Measurements from ENCODE around the gene MAD1L1. TPM values are rescaled to one million over a fixed set of nuclear protein-coding genes. Genes with fewer than 3 reads are reported as not detected.

MAD1L1 gene
- total RNA-seq, 1 donor from 2014 or later, result 32.2 TPM

DNA sequence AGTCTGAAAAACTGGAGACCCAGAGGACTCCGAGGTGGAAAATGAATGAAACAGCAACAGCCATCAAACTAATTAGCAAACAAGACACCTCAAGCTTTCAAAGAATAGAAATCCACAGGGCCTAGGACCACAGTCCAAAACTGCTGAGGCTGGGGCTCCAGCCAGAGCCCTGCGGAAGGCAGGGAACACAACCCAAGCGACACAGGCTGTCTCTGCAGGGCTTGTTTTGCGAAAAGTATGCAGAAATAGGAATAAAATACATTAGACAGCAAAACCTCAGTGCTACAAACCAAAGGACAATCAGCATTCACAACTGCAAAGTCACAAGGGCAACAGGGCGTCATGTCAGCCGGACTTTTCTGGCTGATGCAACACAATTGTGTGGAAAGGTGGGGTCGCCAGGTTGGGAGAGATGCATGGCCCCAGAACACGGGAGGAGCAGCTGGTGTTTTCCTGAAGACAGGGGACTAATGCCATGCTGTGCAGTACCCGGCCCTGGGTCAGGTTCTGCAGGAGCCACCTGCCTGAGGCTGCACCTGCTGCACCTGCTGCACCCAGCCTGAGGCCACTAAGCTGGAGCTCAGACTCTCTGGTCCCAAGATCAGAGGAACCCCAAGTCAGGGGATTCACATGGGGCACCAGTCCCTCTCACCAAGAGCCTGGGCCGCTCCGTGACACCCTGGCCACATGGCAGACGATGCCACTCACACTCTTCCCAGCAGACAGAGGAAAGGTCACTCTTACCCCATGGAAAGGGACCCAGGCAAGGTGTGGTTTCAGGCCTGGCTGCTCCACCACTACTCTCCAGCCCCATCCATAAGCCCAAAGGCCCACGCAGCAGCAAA, 74.2 kb downstream of the MAD1L1 start:
- DNase-seq (ENCODE audit: low spot score), result peak; percentile 85

DNA sequence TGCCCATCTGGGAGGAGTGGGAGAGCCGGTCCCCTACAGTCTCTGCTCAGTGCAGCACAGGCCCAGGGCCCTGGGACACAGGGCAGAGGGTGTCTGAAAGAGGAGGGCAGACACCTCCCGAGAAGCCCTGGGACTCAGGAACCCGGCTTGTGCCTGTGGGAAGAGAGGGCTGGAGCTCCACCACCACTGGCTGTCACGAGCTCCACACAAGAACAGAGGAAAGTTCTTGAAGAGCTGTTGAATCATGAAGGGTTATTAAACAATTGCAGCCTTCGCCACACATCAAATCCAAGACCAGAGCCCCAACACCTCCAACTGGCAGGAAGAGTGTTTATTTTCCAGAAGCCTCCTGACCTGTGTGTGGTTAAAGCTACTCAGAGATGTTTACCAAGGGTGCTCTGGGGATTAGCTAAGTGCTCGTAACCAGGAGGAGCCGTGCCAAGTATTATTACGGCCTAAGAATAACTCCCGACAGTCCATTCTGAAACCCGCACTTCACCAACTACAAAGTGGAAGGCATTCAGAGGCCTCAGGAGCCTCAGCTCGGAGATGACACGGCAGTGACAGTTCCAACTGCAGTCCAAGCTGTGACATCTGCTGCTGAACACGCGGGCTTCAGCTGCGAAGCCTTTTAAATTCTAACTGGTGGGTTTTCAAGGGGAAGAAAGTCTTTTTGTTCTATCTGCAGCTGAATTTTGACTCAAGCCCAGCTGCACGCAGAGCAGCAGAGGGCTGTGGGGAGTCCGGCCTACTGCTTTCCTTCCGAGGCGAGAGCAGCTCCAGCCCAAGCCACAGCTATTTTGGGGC, 75.1 kb downstream of the MAD1L1 start:
- DNase-seq (ENCODE audit: low spot score), result no peak

DNA sequence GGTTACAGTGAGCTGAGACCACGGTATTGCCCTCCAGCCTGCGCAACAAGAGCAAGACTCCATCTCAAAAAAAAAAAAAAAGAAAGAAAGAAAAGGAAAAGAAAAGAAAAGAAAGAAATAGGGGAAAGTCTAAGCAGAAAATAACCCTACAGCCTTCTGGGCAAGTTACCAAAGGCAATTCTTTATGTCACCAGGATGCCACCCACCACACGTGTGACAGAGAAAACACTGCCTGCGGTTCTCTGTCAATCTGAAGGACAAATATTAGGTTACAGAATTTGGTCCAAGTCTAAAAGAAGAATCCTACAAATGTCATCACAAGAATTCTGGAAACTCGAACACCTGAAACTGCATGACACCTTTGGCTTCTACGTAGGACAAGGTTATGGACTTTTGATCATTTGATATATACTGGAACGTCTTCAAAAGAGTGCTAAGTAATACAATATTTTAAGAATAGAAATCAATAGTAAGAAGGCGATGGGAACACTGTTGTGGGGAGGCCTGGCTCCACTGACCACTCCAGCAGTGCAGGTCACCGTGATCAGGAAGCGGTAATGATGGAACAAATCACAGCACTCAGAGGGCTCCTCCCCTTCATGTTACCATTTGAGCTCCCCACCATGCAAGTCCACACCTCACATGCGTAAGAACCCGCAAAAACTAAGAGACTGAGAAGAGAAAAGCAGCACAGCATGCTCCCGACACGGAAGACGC, 75.8 kb downstream of the MAD1L1 start:
- no peak for DNase-seq (ENCODE audit: low spot score)

DNA sequence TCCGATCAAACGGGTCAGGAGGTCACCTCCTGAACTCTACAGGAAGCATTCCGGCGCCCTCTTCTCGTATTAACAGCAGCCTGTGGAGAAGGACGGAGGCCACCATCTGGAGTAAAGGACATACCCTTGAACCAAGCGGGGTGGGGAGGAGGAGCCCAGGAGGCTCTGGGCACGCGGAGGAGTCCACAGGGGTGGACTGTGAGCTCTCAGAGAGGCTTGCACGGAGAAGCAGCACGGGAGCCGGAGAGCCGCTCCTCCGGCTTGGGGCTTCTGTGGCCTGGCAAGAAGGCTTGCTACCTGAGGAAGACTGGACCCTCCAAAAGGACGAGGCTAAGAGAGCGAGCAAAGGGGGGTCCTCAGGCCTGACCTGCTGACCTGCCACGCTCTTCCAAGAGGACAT, 77.9 kb downstream of the MAD1L1 start:
- no peak for DNase-seq (ENCODE audit: low spot score)

DNA sequence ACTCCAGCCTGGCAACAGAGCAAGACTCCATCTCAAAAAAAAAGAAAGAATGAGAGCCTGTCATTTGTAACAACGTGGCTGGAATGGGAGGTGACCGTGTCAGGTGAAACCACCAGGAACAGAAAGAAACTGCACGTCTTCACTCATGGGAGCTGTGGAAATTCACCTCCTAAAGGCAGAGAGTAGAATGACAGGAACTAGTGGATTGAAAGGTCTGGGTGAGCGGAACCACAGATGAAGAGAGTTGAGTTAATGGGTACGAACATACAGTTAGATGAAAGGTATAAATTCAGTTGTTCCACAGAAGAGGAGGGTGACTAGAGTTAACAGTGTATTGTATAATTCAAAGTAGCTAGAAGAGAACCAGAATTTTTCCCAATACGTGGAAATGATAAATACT, 78.6 kb downstream of the MAD1L1 start:
- DNase-seq (ENCODE audit: low spot score), result no peak

DNA sequence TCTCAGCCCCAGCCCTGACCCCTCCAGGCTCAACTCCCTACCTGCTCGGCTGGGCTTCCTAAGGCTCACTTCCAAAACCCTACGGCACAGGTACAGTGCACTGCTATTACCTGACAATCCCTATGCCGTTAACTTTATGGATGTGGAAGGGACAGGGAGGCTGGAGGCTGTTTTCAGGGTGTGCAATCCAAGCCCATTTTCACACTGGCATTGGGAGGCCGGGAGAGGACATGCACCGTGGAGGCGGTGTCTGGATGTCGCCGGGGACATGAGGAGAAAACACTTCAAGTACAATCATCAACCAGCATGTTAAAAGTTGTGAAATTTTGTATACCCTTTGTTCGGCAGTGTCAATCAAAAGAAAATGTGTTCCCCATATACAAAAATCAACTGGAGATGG, 80.1 kb downstream of the MAD1L1 start:
- DNase-seq (ENCODE audit: low spot score), result no peak

DNA sequence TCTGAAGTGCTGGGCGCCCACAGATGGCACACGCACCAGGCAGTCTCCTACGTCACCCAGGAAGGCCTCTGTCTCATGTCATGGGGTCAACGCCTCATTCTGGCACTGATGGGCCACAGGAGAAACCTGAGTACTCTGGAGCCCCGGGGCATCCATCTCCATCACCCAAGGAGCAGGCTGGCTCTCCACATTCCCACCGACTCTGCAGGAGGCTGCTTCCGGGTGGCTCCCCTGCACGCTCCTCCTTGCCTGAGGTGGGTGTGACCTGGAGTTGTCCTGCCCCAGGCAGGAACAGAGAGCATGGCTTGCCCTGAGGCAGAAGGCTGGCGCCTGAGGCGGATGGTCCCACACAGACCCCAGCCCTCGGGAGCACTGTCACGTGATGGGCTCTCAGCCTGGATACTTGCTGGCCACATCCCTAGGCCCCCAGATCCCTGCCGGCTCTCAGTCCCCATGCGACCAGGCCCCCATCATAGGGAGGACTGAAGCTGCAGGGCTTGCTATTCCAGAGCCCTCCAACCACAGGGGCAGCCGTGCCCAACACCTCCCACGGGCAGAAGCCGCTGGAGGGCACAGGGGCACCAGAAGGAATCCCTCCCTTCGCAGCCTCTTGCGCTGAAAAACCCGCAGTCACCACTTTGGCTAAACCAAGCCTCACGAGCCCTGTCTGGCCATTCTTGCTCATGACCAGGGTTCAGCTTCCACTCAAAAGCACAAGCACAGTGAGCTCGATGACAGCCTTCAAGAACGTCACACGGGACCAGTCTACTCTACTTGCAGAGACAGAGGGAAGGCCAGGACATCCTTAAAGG, 80.7 kb downstream of the MAD1L1 start:
- DNase-seq (ENCODE audit: low spot score), result no peak

DNA sequence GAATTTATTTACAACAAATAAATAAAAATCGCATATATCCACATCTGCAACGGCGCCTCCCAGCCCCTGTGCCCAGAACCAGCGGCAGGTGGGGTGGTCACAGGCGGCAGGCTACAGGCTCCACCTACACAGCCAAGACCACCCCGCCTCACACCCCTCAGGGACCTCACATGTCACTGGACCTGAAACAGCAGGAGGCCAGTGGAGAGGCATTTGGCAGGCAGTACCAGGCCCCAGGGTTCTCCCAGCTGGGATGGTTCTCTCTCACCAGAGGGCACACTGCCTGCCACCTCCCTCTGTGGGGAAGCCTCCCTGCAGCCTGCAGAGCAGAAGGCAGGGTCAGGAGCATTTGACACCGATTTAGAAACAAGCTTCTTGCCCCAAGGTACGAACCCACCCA, 81.5 kb downstream of the MAD1L1 start:
- no peak for DNase-seq (ENCODE audit: low spot score)

DNA sequence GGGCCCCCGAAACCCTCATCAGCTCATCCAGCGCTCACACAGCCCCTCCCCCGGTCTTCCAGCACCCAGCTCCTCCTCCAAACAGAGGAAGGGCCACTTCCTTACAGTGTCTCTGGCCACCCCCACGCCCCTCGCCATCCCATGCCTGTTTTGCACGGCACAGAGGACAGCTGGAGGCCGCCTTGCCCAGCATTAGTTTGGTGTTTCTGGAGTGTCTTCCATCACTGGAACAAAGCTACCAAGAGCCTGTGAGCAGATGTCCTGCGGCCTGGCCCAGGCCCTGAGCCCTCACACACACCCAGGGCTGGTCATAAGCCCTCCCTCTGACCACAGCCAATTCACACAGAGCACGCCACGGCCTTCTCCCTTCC, 82.3 kb downstream of the MAD1L1 start:
- DNase-seq (ENCODE audit: low spot score), result no peak

DNA sequence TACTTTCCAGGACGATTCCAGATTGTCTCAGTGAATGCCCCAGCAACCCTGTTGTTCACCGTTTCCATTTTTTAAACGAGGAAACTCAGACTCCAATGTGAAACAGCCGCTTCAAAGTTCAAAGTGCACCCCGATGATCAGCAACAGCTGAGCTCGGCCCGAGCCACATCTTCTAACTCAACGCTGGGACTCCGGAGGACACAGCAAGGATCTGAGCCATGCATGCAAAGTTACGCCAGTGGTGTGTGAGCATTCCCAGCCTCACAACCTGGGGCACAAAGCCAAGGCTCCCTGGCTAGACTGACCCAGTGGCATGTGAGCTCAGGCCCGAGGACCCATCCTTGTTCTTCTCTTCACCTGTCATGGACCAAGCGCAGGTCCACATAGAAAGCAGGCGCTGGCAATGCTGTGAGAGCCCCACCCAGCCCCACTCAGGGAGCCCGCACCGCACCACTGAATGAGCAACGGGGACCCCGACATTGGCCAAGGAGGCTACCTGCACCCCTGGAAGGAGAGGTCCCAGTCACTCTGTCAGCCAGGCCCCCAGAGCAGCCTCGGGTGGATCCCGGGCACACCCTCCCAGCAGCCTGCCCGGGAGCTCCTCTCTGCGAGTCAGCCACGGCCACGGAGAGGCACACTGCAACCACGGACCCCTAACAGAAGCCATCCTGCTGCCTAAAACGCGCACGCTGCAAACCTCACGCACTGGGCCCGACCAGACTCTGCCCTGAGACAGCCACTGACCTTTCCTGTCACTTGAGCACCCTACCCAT, 82.9 kb downstream of the MAD1L1 start:
- DNase-seq (ENCODE audit: low spot score), result no peak

DNA sequence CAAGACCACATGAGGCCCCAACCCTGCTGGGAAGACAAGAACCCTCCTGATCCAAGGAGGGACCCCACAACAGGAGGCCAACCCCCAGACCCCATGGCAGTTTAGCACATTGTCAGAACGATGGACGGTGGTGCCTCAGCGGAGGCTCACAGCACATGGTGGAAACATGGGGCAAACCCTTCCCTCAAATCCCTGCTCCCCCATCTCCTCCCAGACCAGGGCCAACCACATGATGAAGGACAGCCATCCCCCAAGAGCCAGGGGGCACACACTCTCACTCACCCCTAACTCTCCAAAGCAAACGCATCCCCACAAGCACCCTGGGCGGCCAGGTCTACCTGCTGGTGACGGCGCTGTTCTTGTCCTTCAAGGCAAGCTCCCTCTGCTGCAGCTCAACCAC, 83.9 kb downstream of the MAD1L1 start:
- DNase-seq (ENCODE audit: low spot score), result no peak

DNA sequence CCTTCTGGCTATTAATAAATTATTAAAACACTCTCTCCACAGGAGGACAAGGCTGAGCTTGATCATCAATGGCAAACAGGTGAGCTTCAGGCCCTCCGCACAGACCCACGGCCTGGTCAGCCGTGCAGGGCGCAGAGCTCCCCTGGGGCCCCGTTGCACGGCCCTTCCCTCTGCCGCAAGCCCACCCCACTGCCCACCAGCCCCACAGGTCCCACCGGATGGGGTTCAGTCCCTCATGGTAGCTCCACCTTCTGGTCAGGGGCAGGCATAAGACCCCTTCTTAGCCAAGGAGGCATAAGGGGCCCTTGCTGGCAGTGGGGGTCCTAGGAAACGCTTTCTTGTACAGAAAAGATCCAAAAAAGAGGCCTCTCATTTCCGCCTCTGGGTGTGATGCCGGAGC, 84.6 kb downstream of the MAD1L1 start:
- DNase-seq (ENCODE audit: low spot score), result no peak

DNA sequence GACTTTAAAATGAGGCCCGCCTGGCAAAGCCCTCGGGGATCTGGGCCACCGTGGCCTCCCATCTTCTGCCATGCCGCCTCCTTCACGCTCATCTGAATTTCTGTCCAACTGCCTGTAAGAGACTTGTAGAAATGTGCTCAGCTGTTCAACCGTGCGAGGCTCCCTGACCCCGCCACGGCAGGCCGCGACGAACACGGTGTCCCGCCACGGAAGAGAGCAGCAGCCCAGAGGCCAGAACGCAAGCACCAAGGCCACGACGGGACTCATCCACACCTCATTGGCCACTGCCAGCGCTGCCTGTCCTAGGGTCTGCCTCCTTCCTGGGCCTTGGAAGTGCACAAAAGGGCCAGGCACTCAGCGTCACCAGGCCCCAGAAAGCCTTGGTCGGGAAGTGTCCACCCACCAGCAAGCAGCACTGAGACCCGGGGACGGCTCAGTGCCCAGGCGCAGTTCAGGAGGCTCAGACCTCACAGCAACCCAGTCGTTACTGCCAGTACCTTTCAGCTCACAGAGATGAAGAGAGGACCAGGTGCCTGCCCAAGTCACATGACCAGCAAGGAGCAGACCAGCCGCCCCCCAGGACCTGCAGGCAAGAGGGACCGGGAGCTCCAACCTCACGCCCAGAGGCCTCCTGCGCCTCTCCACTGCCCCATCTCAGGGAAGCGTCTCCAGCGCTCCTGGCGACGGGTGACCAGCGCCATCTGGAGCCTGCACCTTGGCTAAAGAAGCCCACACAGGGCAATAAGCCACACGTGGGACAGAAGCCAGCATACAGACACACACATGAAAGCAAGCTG, 85.9 kb downstream of the MAD1L1 start:
- DNase-seq (ENCODE audit: low spot score), result no peak

DNA sequence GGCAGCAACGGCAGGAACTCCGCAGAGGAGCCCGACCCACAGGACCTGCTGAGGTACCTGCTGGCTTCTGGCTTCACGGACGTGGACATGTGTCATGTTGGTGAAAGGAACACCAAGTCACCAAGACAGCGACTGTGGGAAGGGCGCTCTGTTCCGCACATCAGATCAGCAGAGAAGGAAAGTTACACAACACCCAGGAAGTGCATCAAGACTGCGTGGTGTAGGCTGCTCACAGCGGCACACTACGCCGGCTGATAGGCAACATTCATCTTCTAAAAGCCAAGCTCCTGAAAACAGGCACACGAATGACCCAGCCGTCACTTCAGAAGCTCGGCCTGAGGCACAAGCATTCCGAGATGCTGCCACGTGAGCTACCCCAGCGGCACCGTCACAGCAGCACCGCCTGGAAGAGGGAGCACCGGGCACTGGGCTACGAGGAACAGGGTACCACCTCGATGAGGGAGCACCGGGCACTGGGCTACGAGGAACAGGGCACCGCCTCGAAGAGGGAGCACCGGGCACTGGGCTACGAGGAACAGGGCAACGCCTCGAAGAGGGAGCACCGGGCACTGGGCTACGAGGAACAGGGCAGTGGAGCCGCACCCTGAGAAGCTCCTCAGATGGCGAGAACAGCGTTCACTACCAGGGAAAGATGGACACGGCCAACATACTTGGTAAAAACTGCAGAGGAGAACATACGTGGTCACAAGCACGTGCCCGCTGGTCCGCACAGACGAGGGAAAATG, 86.7 kb downstream of the MAD1L1 start:
- no peak for DNase-seq (ENCODE audit: low spot score)

DNA sequence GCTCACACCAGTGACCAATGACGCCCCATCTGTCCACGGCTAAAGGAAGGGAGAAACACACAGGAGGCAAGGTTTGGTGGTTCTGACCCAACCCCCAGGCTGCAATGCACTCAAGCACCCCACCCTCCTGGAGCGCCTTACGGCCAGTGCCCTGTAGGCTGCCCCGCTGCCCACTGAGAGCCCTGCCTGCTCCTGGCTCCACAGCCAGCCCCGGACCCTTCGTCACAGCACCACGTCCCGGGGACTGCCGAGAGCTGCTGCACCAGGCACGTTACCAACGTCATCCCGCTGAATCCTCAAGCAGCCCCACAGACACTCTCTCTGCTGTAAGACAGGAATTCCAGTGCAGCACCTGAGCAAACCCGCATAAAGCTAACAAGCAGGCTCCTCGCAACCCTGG, 87.8 kb downstream of the MAD1L1 start:
- no peak for DNase-seq (ENCODE audit: low spot score)

DNA sequence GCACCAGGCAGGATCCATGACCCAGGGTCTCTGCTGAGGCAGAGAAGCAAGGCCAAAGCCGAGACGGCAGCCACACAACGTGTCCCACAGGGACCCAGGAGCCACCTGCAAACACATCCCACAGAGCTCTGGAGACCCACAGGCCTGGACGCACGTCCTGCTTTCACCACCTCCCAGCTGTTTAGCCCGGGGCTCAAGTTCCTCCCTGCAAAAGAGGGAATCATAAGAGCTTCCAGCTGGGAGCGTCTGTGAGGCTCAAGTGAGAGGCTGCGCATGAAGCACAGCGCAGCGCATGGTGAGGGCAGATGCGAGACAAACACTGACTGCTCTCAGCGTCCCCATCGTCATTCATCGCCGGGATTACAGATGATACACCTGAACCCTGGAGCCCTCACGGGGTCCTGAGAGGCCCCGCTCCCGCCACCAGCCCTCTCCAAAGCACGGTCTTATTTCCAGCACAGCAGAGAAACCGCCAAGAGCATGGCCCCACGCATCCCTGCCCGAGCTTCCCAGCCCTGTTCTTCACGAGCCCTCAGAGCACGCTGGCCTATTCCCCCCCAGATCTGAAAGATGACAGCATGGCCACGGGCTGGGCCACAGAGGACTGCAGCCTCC, 88.7 kb downstream of the MAD1L1 start:
- DNase-seq (ENCODE audit: low spot score), result no peak

DNA sequence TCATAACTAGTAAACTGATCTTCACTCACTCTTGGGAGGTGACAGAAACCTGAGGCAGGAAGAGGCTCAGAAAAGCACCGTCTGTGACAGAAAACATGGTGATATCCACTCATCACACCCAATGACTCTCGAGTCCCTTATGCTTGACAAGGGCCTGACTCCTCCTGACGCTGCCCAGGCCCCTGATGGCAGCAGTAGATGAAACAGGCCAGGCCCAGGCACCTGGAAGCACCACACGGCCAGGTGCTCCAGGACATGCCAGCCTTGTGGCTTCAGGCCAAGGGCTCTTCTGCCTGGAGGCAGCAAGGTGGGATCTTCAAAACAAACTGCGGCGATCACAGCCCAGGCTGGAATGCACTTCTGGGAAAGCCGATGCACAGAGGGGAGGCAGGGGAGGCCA, 89.3 kb downstream of the MAD1L1 start:
- no peak for DNase-seq (ENCODE audit: low spot score)

DNA sequence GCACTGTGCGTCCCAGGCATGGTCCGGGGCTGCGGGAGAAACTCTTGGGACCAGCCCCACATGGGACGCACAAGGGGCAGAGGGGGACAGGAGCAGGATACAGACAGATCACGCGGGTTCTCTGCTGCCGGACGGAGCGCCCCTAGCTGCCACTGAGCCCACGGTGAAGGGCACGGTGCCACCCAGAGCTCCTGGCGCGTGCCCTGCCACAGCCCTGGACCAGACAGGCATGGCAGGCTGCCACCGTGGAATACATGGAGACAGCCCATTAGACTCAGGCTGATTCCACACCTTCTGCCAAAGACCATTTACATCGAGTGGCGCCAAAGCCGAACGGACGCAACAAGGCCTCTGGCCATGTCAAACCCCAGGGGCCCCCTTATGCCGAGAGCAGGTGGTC, 90.4 kb downstream of the MAD1L1 start:
- DNase-seq (ENCODE audit: low spot score), result no peak
